ENCODE data around the gene SIGLEC15.

SIGLEC15 gene

GRCh38 chr18:45820106-45820745, 5.2 kb upstream of the SIGLEC15 start:
- no peak overlapping the region for H3K9ac ChIP-seq (ENCODE audit: low read length)
- no peaks in the 10 kb centered on the region for H3K9me2 ChIP-seq (replicated peaks; ENCODE audit: insufficient read depth, low read length)
- H3K4me2 ChIP-seq (ENCODE audit: low read depth, low read length, poor library complexity, severe bottlenecking) = no peak overlapping the region
- no peaks in the 10 kb centered on the region for H3F3A ChIP-seq (ENCODE audit: insufficient read depth)
- no peaks in the 10 kb centered on the region for H3K36me3 ChIP-seq (ENCODE audit: low read length)
- H3K79me2 ChIP-seq (ENCODE audit: insufficient read depth, low read length) = no peaks in the 10 kb centered on the region
- no peak overlapping the region for H3K4me3 ChIP-seq (ENCODE audit: insufficient read depth, low read length, poor library complexity, severe bottlenecking)
- no peak overlapping the region for H2AFZ ChIP-seq (ENCODE audit: low read depth, low read length, severe bottlenecking)
- no peaks in the 10 kb centered on the region for H3K27me3 ChIP-seq (ENCODE audit: low read length)
- H3K9me3 ChIP-seq (ENCODE audit: insufficient read depth, low read length) = no peaks in the 10 kb centered on the region
- no peak overlapping the region for H3K27ac ChIP-seq (ENCODE audit: low read depth, low read length)
- TF ChIP-seq CTCF (IDR thresholded peaks at IDR 0.05; ENCODE audit: insufficient read depth, low read length, poor library complexity, severe bottlenecking) (no peak), EZH2phosphoT487 (conservative IDR thresholded peaks at IDR 0.05; ENCODE audit: low read length) (no peak)
- no peaks in the 10 kb centered on the region for H4K20me1 ChIP-seq (ENCODE audit: low read depth, low read length)

- no peaks in the 10 kb centered on the region for H3F3A ChIP-seq (ENCODE audit: insufficient read depth)
- no peak overlapping the region for H2AFZ ChIP-seq (ENCODE audit: low read depth, low read length, severe bottlenecking)
- no peaks in the 10 kb centered on the region for H3K9me3 ChIP-seq (ENCODE audit: insufficient read depth, low read length)
- H3K27me3 ChIP-seq (ENCODE audit: low read length) = no peaks in the 10 kb centered on the region
- no peaks in the 10 kb centered on the region for H4K20me1 ChIP-seq (ENCODE audit: low read depth, low read length)
- TF ChIP-seq CTCF (IDR thresholded peaks at IDR 0.05; ENCODE audit: insufficient read depth, low read length, poor library complexity, severe bottlenecking) = no peak
- TF ChIP-seq EZH2phosphoT487 (conservative IDR thresholded peaks at IDR 0.05; ENCODE audit: low read length) = no peak
- no peak overlapping the region for H3K4me3 ChIP-seq (ENCODE audit: insufficient read depth, low read length, poor library complexity, severe bottlenecking)
- no peak overlapping the region for H3K27ac ChIP-seq (ENCODE audit: low read depth, low read length)
- no peaks in the 10 kb centered on the region for H3K79me2 ChIP-seq (ENCODE audit: insufficient read depth, low read length)
- H3K9me2 ChIP-seq (replicated peaks; ENCODE audit: insufficient read depth, low read length) = no peaks in the 10 kb centered on the region
- no peak overlapping the region for H3K4me2 ChIP-seq (ENCODE audit: low read depth, low read length, poor library complexity, severe bottlenecking)
- no peaks in the 10 kb centered on the region for H3K36me3 ChIP-seq (ENCODE audit: low read length)
- no peak overlapping the region for H3K9ac ChIP-seq (ENCODE audit: low read length)
Measured at GRCh38 chr18:45821026-45821425, 4.4 kb upstream of the SIGLEC15 start.

GRCh38 chr18:45821711-45822110, 3.8 kb upstream of the SIGLEC15 start:
- H4K20me1 ChIP-seq (ENCODE audit: low read depth, low read length) = no peaks in the 10 kb centered on the region
- no peak overlapping the region for H2AFZ ChIP-seq (ENCODE audit: low read depth, low read length, severe bottlenecking)
- H3K9me2 ChIP-seq (replicated peaks; ENCODE audit: insufficient read depth, low read length) = no peaks in the 10 kb centered on the region
- no peak overlapping the region for H3K4me3 ChIP-seq (ENCODE audit: insufficient read depth, low read length, poor library complexity, severe bottlenecking)
- no peak overlapping the region for H3K9ac ChIP-seq (ENCODE audit: low read length)
- no peaks in the 10 kb centered on the region for H3K27me3 ChIP-seq (ENCODE audit: low read length)
- no peaks in the 10 kb centered on the region for H3K9me3 ChIP-seq (ENCODE audit: insufficient read depth, low read length)
- TF ChIP-seq EZH2phosphoT487 (conservative IDR thresholded peaks at IDR 0.05; ENCODE audit: low read length) = no peak
- TF ChIP-seq CTCF (IDR thresholded peaks at IDR 0.05; ENCODE audit: insufficient read depth, low read length, poor library complexity, severe bottlenecking) = no peak
- no peaks in the 10 kb centered on the region for H3K36me3 ChIP-seq (ENCODE audit: low read length)
- no peak overlapping the region for H3K27ac ChIP-seq (ENCODE audit: low read depth, low read length)
- no peaks in the 10 kb centered on the region for H3F3A ChIP-seq (ENCODE audit: insufficient read depth)
- H3K79me2 ChIP-seq (ENCODE audit: insufficient read depth, low read length) = no peaks in the 10 kb centered on the region
- H3K4me2 ChIP-seq (ENCODE audit: low read depth, low read length, poor library complexity, severe bottlenecking) = no peak overlapping the region

Measured in SU-DHL-6 (cell line).